LNCaP clone FGC (cell line): Measurements from ENCODE around the gene VANGL1.
A peak's percentile ranks its signal among the peaks of the same experiment; 100 is the strongest.

ENCODE experiments used
- DNase-seq: peaks from one replicate; pipeline ENCODE4 v3.0.0-alpha.2; 2011; ENCODE audit warnings: low read depth
- H3K4me3 ChIP-seq: 2 replicates; pipeline ENCODE4 v1.5.1; 2011; ENCODE audit warnings: mild to moderate bottlenecking, low read depth, low read length, control low read depth
- TF ChIP-seq, protein P1 (sequence below): IDR thresholded peaks from 2 replicates; pipeline ENCODE4 v1.5.1; 2012; ENCODE audit warnings: mild to moderate bottlenecking; ENCODE audit not compliant: control insufficient read depth, insufficient read depth; ENCODE audit errors: extremely low read depth

The VANGL1 gene

DNA sequence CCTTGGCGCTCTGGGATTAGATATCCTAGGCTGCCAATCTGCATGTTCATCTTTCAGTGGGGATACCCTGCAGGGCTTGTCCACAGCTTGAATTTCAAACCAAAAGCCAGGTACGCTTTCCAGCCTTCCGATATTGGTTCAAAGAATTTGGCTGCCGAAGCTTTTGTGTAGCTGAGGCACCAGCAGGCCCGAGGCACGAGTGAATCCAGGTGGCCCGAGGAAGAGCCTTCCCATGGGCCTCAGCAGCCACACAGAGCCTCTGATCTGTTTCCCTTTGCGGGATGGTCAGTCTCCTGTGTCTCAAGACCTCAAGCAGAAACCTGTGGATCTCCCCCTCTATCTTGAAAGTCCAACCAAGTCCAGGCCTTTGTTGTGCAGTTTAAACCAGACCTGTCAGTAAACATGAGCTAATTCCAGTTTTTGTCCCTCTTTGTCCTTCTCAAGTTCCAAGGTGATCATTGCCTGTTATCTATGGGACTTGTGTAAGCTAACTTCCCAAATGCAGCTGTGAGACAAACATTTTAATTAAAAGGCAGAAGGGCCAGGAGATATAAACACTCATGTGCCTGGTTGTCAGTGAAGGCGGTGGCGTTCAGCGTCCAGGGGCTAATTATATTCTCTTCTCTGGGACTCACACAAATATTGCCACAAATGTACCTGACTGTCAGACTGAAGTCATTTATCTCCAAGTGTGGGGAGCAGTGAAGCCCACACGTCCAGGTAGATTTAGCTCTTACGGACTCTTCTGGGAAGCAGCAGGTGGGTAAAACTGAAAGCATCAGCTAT lies 30.6 kb downstream of the VANGL1 start:
- H3K4me3 ChIP-seq, result no peak overlapping the region
- no peak for DNase-seq
- TF ChIP-seq, protein P1, sequence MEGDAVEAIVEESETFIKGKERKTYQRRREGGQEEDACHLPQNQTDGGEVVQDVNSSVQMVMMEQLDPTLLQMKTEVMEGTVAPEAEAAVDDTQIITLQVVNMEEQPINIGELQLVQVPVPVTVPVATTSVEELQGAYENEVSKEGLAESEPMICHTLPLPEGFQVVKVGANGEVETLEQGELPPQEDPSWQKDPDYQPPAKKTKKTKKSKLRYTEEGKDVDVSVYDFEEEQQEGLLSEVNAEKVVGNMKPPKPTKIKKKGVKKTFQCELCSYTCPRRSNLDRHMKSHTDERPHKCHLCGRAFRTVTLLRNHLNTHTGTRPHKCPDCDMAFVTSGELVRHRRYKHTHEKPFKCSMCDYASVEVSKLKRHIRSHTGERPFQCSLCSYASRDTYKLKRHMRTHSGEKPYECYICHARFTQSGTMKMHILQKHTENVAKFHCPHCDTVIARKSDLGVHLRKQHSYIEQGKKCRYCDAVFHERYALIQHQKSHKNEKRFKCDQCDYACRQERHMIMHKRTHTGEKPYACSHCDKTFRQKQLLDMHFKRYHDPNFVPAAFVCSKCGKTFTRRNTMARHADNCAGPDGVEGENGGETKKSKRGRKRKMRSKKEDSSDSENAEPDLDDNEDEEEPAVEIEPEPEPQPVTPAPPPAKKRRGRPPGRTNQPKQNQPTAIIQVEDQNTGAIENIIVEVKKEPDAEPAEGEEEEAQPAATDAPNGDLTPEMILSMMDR, result no peak

DNA sequence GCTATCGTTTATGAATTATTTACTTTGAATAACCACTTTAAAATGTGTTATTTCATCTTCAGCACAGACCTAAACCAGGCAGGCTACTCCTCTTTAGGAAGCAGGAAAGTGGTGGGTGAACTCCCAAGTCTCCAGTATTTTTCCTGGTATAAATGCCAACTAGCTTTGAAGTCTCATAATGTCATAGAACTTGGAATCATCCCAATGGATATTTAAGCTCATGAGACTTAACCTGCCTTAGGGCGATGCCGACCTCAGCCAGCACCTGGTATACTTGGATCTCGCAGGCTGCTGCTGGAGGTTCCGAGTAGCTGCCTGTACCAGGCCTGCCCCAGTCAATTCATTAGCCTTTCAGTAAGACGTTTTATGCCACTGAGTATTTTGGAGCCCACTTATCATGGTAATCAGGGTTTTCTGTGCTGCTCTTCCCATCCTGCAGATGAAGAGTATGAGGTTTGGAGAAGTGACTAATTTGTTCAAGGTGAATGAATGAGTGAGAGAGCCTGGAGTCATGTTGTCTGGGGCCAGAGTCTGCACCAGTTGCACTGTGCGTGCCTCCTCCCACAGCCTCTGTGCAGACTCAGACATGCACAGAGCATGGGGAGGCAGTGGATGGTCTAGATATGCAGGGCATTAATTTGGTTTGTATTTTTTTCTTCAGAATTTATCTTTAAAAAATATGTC lies 34.9 kb downstream of the VANGL1 start:
- no peak overlapping the region for H3K4me3 ChIP-seq
- TF ChIP-seq, protein P1, result no peak
- DNase-seq, result peak; percentile 96

DNA sequence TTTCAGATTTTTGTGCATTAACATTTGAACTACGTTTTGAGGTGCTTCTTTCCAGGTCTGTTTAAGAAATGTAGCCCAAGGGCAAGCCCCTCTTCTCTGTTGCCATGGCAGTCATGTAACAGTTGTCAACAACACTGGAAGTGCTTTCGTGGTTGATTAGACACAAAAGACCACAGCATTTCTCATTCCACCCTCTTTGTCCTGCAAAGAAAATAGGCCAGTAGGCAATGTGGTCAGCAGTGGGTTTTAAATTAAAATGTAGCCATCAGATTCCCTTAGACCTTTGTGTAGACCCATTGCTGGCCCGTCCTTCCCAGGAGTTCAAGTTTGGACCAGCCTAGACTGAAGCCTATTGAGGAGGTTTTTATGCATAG lies 35.4 kb downstream of the VANGL1 start:
- H3K4me3 ChIP-seq, result no peak overlapping the region
- DNase-seq, result no peak
- TF ChIP-seq, protein P1, result no peak

DNA sequence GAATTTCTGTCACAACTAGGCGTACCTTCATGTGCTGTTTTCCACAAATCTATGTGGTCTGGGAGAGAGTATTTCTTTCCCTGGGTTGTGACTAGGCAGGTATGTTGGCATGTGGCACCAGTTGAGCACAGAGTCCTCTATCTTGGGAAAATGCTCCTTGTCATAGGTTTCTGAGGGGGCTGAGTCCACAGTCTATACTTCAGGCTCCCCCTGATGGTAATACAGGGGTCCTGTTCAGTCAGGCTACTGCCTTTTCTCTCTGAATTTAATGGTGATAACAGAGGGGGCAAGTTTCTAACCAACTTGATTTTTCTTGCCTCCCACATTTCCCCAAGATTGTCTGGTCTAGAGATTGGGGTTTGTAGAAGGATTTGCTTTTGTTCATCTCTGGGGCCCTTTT lies 35.8 kb downstream of the VANGL1 start:
- H3K4me3 ChIP-seq, result no peak overlapping the region
- TF ChIP-seq, protein P1, result no peak
- DNase-seq, result no peak

DNA sequence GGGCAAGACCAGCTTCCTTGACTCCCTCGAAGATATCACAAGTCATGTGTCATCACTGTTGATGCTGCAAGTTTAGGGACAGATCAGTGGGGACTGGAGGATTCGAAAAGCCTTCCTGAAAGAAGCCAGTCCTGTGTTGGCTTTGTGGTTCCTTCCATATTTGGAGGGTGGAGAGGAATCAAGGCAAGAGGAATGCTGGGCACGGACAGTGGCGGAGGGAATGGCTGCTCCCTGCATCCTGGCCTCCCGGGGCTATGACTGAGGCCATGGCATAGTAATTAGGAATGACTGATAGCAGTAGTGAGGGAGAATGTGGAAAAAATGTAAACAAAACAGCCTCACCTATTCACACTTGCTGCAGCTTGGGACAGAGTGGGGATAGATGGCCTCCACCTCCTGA lies 36.4 kb downstream of the VANGL1 start:
- TF ChIP-seq, protein P1, result no peak
- no peak overlapping the region for H3K4me3 ChIP-seq
- no peak for DNase-seq

DNA sequence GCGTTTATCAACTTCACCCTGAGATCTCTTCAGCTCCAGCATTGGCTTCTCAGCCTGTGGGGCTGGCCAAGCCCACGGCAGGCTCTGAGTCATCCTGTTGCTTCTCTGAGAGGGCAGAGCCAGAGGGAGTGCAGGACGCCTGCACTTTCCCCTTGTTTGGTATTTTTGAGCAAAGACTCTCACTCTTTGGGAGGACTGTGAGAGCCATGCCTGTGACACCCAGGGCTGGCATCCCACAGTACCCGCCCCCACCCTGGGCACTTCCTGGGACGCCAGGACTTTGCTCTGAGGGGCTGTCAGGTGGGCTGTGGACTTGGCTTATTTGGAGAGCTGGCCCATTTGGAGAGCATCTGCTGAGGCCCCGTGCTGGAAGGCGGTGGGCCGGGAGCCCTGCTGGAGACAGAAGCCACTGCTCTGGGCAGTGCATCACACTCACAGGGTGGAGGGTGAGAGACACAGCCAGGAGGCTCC lies 37.4 kb downstream of the VANGL1 start:
- no peak for DNase-seq
- TF ChIP-seq, protein P1, result no peak

More for the DNA sequence above, 37.4 kb downstream of the VANGL1 start:
- H3K4me3 ChIP-seq, result no peak overlapping the region
